Fibroblast of lung (primary cell): ENCODE results near the gene TEX261.

Source experiments
- CTCF ChIP-seq, 2 donors: IDR thresholded peaks in 1 of 2; conservative IDR thresholded peaks in 1 of 2; 1 replicate in 1 of 2; 2 replicates in 1 of 2; pipeline ENCODE4 v1.5.1; 2011 to 2012; ENCODE audit warnings: low read length in 2 of 2, control low read depth in 1 of 2, inconsistent platforms in 1 of 2, low read depth in 1 of 2, mild to moderate bottlenecking in 1 of 2
- EZH2 ChIP-seq: IDR thresholded peaks from 2 replicates; pipeline ENCODE4 v1.5.1; 2012; ENCODE audit warnings: low read length, control low read depth, mild to moderate bottlenecking; ENCODE audit errors: missing control alignments

GRCh38 chr2:70979180-70979488 lies 15.5 kb downstream of the TEX261 start:
- TF ChIP-seq CTCF (conservative IDR thresholded peaks at IDR 0.05 in 1 of 2, IDR thresholded peaks at IDR 0.05 in 1 of 2; ENCODE audit: low read depth in 1 of 2, low read length in 2 of 2) (no peak), EZH2 (no peak)
